ENCODE measurements around the gene BPIFB1. TPM values are rescaled to one million over a fixed set of nuclear protein-coding genes. Genes with fewer than 3 reads are reported as not detected.

BPIFB1 gene
- total RNA-seq, 1 experiment from 2014 or later, result not detected

DNA sequence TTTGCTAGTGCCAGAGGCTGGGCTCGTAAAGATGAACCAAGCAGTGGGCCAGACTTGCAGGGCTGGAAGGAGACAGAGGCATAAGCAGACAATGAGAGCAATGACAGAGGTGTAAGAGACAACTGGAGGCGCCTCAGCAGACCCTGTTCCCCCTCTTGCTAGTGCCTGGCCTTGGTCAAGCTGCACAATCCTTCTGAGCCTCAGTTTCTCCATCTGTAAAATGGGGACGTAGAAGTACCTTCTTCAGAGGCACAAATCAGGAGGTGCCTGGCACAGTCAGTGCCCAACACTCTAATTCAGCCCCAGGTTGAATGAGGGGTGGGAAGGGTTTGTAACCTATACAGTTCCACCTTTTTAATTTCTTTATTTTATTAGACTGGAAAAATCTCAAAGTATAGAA is 23.2 kb downstream of the BPIFB1 start:
- Histone ChIP-seq H3K4me2 (ENCODE audit: low read depth, low read length, poor library complexity, severe bottlenecking) (peak overlapping the region; percentile 70), H3K9ac (ENCODE audit: low read length) (0 out of 2 replicates have a peak overlapping the region, but pooled peaks have one; percentile 11), H3K4me3 (ENCODE audit: low read length) (peak overlapping the region; percentile 46; the same call in 1 of the 2 replicates), H3K36me3 (ENCODE audit: insufficient read depth, low read length) (no peaks in the 10 kb centered on the region), H4K20me1 (ENCODE audit: insufficient read depth, low read depth, low read length) (0 out of 2 replicates have a peak, but pooled peaks cover 5% of the 10 kb centered on the region), H3K9me3 (ENCODE audit: low read length) (no peaks in the 10 kb centered on the region), H3K4me1 (ENCODE audit: low read length) (peaks cover 28% of the 10 kb centered on the region), H3K27me3 (ENCODE audit: low read length) (peaks cover 5% of the 10 kb centered on the region; the same call in 1 of the 2 replicates), H3K9me2 (replicated peaks; ENCODE audit: insufficient read depth, low read length) (no peaks in the 10 kb centered on the region), H3K27ac (ENCODE audit: low read length) (0 out of 2 replicates have a peak overlapping the region, but pooled peaks have one; percentile 1), H3K79me2 (ENCODE audit: low read length) (no peaks in the 10 kb centered on the region), H2AFZ (ENCODE audit: low read length) (no peak overlapping the region)
- DNase-seq, result no peak

- Histone ChIP-seq H3K9me3 (ENCODE audit: low read length) (no peaks in the 10 kb centered on the region), H3K4me3 (ENCODE audit: low read length) (no peak overlapping the region), H3K27ac (ENCODE audit: low read length) (no peak overlapping the region), H3K36me3 (ENCODE audit: insufficient read depth, low read length) (no peaks in the 10 kb centered on the region), H2AFZ (ENCODE audit: low read length) (no peak overlapping the region), H3K27me3 (ENCODE audit: low read length) (0 out of 2 replicates have a peak, but pooled peaks cover under 1% of the 10 kb centered on the region), H3K4me1 (ENCODE audit: low read length) (peaks cover 28% of the 10 kb centered on the region), H3K9me2 (replicated peaks; ENCODE audit: insufficient read depth, low read length) (no peaks in the 10 kb centered on the region), H3K79me2 (ENCODE audit: low read length) (no peaks in the 10 kb centered on the region), H3K4me2 (ENCODE audit: low read depth, low read length, poor library complexity, severe bottlenecking) (no peak overlapping the region), H3K9ac (ENCODE audit: low read length) (no peak overlapping the region), H4K20me1 (ENCODE audit: insufficient read depth, low read depth, low read length) (0 out of 2 replicates have a peak, but pooled peaks cover 5% of the 10 kb centered on the region)
- no peak for DNase-seq
Measured at GRCh38 chr20:33306807-33307206, 23.8 kb downstream of the BPIFB1 start.

GRCh38 chr20:33308668-33309067 is 25.7 kb downstream of the BPIFB1 start:
- Histone ChIP-seq H3K4me1 (ENCODE audit: low read length) (peaks cover 28% of the 10 kb centered on the region), H3K27ac (ENCODE audit: low read length) (no peak overlapping the region), H3K27me3 (ENCODE audit: low read length) (no peaks in the 10 kb centered on the region), H3K9me3 (ENCODE audit: low read length) (no peaks in the 10 kb centered on the region), H3K9me2 (replicated peaks; ENCODE audit: insufficient read depth, low read length) (no peaks in the 10 kb centered on the region), H3K4me3 (ENCODE audit: low read length) (no peak overlapping the region), H2AFZ (ENCODE audit: low read length) (no peak overlapping the region), H3K36me3 (ENCODE audit: insufficient read depth, low read length) (no peaks in the 10 kb centered on the region), H3K79me2 (ENCODE audit: low read length) (no peaks in the 10 kb centered on the region), H3K4me2 (ENCODE audit: low read depth, low read length, poor library complexity, severe bottlenecking) (no peak overlapping the region), H4K20me1 (ENCODE audit: insufficient read depth, low read depth, low read length) (0 out of 2 replicates have a peak, but pooled peaks cover 5% of the 10 kb centered on the region), H3K9ac (ENCODE audit: low read length) (no peak overlapping the region)
- no peak for DNase-seq

DNA sequence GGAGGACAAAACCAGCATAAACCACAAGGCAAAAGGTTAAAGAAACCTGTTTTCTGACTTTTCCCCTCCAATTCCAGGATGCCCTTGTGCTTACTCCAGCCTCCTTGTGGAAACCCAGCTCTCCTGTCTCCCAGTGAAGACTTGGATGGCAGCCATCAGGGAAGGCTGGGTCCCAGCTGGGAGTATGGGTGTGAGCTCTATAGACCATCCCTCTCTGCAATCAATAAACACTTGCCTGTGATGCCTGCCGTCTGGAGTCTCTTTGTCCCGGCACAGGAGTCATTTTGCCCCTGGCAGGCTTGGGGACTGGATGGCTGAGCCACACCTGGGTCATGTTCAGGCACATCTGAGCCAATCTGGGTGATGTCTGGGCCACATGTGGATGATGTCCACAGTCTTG is 26.6 kb downstream of the BPIFB1 start:
- Histone ChIP-seq H4K20me1 (ENCODE audit: insufficient read depth, low read depth, low read length) (0 out of 2 replicates have a peak, but pooled peaks cover 5% of the 10 kb centered on the region), H3K27me3 (ENCODE audit: low read length) (no peaks in the 10 kb centered on the region), H3K9ac (ENCODE audit: low read length) (no peak overlapping the region), H3K27ac (ENCODE audit: low read length) (no peak overlapping the region), H3K36me3 (ENCODE audit: insufficient read depth, low read length) (no peaks in the 10 kb centered on the region), H3K9me3 (ENCODE audit: low read length) (no peaks in the 10 kb centered on the region), H3K9me2 (replicated peaks; ENCODE audit: insufficient read depth, low read length) (no peaks in the 10 kb centered on the region), H3K4me1 (ENCODE audit: low read length) (peaks cover 20% of the 10 kb centered on the region), H2AFZ (ENCODE audit: low read length) (no peak overlapping the region), H3K79me2 (ENCODE audit: low read length) (no peaks in the 10 kb centered on the region), H3K4me3 (ENCODE audit: low read length) (no peak overlapping the region), H3K4me2 (ENCODE audit: low read depth, low read length, poor library complexity, severe bottlenecking) (no peak overlapping the region)
- DNase-seq, result no peak

DNA sequence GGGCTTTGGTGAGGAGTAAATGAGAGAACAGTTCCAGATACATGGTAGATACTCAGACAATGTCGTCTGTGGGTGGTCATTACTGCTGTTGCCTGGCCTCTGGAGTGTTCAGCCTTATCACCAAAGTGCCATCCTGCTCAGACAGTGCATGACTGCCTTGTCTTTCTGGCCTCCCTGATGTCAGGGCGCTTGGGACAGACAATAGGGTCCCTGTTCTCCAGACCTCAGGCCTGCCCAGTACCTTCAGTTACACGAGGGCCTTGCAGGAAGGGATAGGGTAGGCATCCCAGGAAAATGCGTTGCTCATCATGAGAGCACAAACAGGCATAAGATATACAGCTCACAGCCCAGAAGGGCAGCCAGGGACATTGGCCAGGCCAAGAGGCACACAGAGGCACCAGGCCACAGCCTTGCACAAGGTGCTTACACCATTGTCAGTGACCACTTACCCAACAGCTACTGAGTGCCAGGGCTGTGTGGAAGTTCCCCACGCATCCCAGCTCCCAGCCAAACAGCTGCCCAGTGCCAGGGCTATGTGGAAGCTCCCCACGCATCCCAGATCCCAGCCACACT is 27.4 kb downstream of the BPIFB1 start:
- no peaks in the 10 kb centered on the region for H3K79me2 ChIP-seq (ENCODE audit: low read length)
- H3K9ac ChIP-seq (ENCODE audit: low read length), result no peak overlapping the region
- no peak for DNase-seq
- no peaks in the 10 kb centered on the region for H3K9me3 ChIP-seq (ENCODE audit: low read length)
- no peaks in the 10 kb centered on the region for H3K9me2 ChIP-seq (replicated peaks; ENCODE audit: insufficient read depth, low read length)
- H3K4me1 ChIP-seq (ENCODE audit: low read length), result peaks cover 12% of the 10 kb centered on the region
- H3K4me3 ChIP-seq (ENCODE audit: low read length), result no peak overlapping the region
- no peak overlapping the region for H3K4me2 ChIP-seq (ENCODE audit: low read depth, low read length, poor library complexity, severe bottlenecking)
- H2AFZ ChIP-seq (ENCODE audit: low read length), result no peak overlapping the region
- H3K27me3 ChIP-seq (ENCODE audit: low read length), result no peaks in the 10 kb centered on the region
- 0 out of 2 replicates have a peak, but pooled peaks cover 5% of the 10 kb centered on the region for H4K20me1 ChIP-seq (ENCODE audit: insufficient read depth, low read depth, low read length)
- no peak overlapping the region for H3K27ac ChIP-seq (ENCODE audit: low read length)
- no peaks in the 10 kb centered on the region for H3K36me3 ChIP-seq (ENCODE audit: insufficient read depth, low read length)

- no peaks in the 10 kb centered on the region for H3K79me2 ChIP-seq (ENCODE audit: low read length)
- no peak for DNase-seq
Measured at GRCh38 chr20:33311011-33311410, 28.0 kb downstream of the BPIFB1 start.

GRCh38 chr20:33311996-33312395 is 29.0 kb downstream of the BPIFB1 start:
- Histone ChIP-seq H3K36me3 (ENCODE audit: insufficient read depth, low read length) (no peaks in the 10 kb centered on the region), H4K20me1 (ENCODE audit: insufficient read depth, low read depth, low read length) (no peaks in the 10 kb centered on the region), H3K27ac (ENCODE audit: low read length) (no peak overlapping the region), H3K4me3 (ENCODE audit: low read length) (no peak overlapping the region), H3K9me2 (replicated peaks; ENCODE audit: insufficient read depth, low read length) (no peaks in the 10 kb centered on the region), H3K4me2 (ENCODE audit: low read depth, low read length, poor library complexity, severe bottlenecking) (no peak overlapping the region), H3K9me3 (ENCODE audit: low read length) (no peaks in the 10 kb centered on the region), H3K79me2 (ENCODE audit: low read length) (no peaks in the 10 kb centered on the region), H3K9ac (ENCODE audit: low read length) (no peak overlapping the region), H2AFZ (ENCODE audit: low read length) (no peak overlapping the region), H3K27me3 (ENCODE audit: low read length) (no peaks in the 10 kb centered on the region), H3K4me1 (ENCODE audit: low read length) (no peaks in the 10 kb centered on the region)
- no peak for DNase-seq

More at GRCh38 chr20:33311011-33311410, 28.0 kb downstream of the BPIFB1 start:
- H3K4me3 ChIP-seq (ENCODE audit: low read length), result no peak overlapping the region
- H3K9ac ChIP-seq (ENCODE audit: low read length), result no peak overlapping the region
- H3K27me3 ChIP-seq (ENCODE audit: low read length), result no peaks in the 10 kb centered on the region
- H3K27ac ChIP-seq (ENCODE audit: low read length), result no peak overlapping the region
- 0 out of 2 replicates have a peak, but pooled peaks cover 5% of the 10 kb centered on the region for H4K20me1 ChIP-seq (ENCODE audit: insufficient read depth, low read depth, low read length)
- H3K4me1 ChIP-seq (ENCODE audit: low read length), result peaks cover 6% of the 10 kb centered on the region
- no peaks in the 10 kb centered on the region for H3K9me2 ChIP-seq (replicated peaks; ENCODE audit: insufficient read depth, low read length)
- no peaks in the 10 kb centered on the region for H3K9me3 ChIP-seq (ENCODE audit: low read length)
- H3K4me2 ChIP-seq (ENCODE audit: low read depth, low read length, poor library complexity, severe bottlenecking), result no peak overlapping the region
- no peak overlapping the region for H2AFZ ChIP-seq (ENCODE audit: low read length)
- H3K36me3 ChIP-seq (ENCODE audit: insufficient read depth, low read length), result no peaks in the 10 kb centered on the region

DNA sequence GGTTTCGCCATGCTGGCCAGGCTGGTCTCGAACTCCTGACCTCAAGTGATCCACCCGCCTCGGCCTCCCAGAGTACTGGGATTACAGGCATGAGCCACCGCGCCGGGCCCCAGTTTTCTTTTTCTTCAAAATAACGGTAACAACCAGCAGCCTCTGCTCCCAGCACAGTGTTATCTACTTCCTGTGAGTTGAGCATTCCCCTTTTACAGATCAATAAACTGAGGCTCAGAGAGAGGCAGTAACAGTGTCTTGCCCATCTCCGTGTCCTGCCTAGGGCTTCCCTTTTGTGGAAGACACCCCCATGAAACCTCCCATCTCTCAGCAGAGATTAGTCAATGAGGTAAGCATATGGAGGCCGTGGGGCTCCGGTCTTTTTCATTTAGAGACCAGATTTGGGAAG is 29.6 kb downstream of the BPIFB1 start:
- Histone ChIP-seq H3K4me1 (ENCODE audit: low read length) (no peaks in the 10 kb centered on the region), H3K4me2 (ENCODE audit: low read depth, low read length, poor library complexity, severe bottlenecking) (no peak overlapping the region), H3K27ac (ENCODE audit: low read length) (no peak overlapping the region), H2AFZ (ENCODE audit: low read length) (no peak overlapping the region), H3K9me3 (ENCODE audit: low read length) (no peaks in the 10 kb centered on the region), H3K36me3 (ENCODE audit: insufficient read depth, low read length) (no peaks in the 10 kb centered on the region), H4K20me1 (ENCODE audit: insufficient read depth, low read depth, low read length) (no peaks in the 10 kb centered on the region), H3K27me3 (ENCODE audit: low read length) (no peaks in the 10 kb centered on the region), H3K9me2 (replicated peaks; ENCODE audit: insufficient read depth, low read length) (no peaks in the 10 kb centered on the region), H3K9ac (ENCODE audit: low read length) (no peak overlapping the region), H3K4me3 (ENCODE audit: low read length) (no peak overlapping the region), H3K79me2 (ENCODE audit: low read length) (no peaks in the 10 kb centered on the region)
- DNase-seq, result no peak
